Endothelial cell of umbilical vein (primary cell): ENCODE results near the gene VEGFA.

ENCODE experiments used
- CTCF ChIP-seq, 2 donors: IDR thresholded peaks; 1 replicate in 1 of 2; 2 replicates in 1 of 2; pipeline ENCODE4 v1.5.1; 2011; ENCODE audit warnings: low read length in 2 of 2, mild to moderate bottlenecking in 2 of 2, moderate library complexity in 2 of 2, control low read depth in 1 of 2, inconsistent platforms in 1 of 2, low read depth in 1 of 2; ENCODE audit not compliant: insufficient read depth in 1 of 2; ENCODE audit errors: extremely low read depth in 1 of 2
- POLR2A ChIP-seq: IDR thresholded peaks from 2 replicates; pipeline ENCODE4 v1.6.1; 2012; ENCODE audit warnings: low read depth, mild to moderate bottlenecking, control low read depth, low read length

GRCh38 chr6:43797919-43798318 is 27.9 kb downstream of the VEGFA start:
- TF ChIP-seq CTCF (IDR thresholded peaks at IDR 0.05; ENCODE audit: extremely low read depth in 1 of 2, insufficient read depth in 1 of 2, low read depth in 1 of 2, low read length in 2 of 2) = no peak
- TF ChIP-seq POLR2A = no peak
